GM21723 (cell line): ENCODE data around the gene ARSI.

Source experiments
- ATAC-seq: cut with Tn5 transposase; IDR thresholded peaks from one replicate; pipeline ENCODE4 v1.9.1; 2021; ENCODE audit warnings: mild to moderate bottlenecking, moderate library complexity; ENCODE audit not compliant: unreplicated experiment

Gene ARSI

DNA sequence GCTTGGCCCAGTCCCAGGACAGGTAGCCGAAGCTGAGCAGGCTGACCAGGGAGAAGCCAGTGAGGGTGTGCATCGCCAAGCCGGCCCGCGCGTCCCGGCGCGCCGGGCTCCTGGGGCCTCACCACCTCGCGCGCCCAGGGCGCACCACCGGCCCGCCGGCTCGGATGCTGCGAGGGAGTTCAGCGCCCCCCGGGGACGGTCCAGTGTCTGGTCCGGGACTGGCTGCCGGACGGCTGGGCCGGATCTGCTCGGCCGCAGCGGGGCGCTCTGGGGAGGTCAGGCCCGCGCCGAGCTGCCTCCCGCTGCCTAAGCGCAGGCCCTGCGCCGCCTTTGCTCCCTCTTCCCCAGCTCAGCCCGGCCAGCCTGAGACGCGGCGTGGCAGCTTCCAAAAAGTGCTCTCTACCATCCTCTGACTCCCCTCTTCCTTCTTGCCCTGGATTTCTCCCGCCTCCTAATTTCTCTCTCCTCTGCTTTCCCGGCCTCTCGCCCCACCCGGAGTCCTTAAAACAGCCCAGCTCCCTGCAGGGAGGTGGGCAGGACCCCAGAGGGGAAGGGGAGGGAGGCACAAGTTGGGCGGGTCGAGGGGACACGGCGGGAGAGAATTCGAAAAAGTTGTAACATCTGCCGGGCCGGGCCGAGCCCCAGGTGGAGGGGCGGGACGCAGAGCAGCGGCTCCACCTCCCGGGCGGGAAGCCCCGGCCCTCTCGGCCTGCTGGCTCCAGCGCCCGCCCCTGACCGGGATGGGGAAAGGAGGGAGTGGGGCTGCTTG is at the start of gene ARSI:
Gene ARSI (minus strand): TSS at position 605 of the 769 bp plus-strand sequence. CDS start 532 bp downstream, at position 73.
- ATAC-seq: no peak

DNA sequence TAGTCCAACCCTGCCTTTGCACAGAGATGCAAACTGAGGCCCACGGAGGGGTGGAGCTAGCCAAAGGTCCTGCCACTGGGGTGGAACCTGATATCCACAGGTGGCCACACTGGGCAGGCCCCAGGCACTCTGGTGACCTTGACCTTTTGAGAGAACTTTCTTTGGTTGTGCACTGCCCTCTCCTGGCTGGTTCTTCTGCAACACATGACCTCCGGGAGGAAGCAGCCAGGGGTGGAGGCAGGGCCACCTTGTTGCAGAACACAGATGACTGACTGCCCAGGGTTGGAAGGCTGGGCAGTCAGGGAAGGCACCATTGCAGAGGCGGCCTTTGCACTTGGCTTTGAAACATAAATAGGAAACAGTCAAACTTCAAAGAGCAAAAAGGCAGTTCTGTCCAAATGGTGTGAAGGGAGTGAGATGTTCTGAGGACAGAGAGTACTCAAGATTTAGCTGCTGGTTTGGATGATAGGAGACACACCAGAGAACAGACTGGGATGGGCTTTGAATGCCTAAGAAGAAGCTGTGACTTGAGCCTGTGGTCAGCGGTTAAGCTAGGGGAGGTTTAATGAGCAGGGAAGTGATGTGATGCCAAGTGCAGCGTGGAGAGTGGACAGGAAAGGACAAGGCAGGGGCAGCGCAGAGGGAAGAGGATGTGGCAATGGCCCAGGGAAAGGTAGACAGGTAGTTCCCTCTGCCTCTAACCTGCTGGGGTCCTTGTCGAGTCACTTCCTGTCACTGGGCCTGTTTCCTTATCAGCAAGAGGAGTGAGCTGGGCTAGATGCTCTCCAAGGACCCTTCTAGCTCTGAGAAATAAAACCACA is 48.0 kb upstream of the ARSI start:
- ATAC-seq: peak; percentile 95

DNA sequence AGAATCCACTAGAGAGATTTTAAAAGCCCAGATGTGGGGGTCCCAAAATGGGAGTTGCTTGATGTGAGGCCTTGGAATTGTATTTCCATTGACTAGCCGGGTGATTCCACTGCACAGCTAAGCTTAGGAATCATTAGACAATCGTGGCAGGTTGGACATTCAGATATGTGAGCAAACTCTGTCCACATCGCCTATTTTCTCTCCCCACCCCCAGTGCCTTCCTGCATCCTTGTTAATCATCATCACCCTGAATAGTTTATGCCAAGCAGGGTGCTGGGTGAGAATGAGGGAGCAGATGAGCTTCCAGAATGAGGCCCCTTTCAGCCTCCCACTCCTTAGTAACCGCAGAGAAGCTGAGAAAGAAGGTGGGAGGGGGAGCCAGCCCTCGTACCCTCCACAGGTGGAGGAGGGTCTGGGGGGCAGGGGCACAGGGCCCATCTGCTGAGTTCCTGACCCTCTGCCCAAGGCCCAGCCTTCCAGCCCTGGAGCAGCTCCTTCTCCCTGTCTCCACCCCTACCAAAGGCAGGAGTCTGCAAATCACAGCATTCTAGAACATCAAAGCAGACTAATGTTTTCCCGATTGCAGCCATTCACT is 47.1 kb upstream of the ARSI start:
- ATAC-seq: no peak

DNA sequence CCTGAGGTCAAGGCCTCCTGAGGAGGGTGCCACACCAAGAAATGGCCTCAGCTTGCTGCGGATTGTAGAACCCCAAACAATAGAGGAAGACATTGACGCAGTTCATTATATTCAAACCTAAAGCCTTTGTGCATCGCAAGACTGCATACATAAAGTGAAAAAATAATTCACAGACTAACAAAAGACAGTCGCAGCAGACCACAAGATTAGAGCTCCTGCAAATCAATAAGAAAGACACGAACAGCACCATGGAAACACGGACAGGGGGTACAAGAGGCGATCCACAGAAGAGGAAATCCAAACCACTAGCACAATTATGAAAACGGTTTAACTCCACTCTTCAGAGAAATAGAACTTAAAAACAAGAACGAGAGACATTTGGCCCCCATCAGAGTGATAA is 44.7 kb upstream of the ARSI start:
- ATAC-seq: no peak

DNA sequence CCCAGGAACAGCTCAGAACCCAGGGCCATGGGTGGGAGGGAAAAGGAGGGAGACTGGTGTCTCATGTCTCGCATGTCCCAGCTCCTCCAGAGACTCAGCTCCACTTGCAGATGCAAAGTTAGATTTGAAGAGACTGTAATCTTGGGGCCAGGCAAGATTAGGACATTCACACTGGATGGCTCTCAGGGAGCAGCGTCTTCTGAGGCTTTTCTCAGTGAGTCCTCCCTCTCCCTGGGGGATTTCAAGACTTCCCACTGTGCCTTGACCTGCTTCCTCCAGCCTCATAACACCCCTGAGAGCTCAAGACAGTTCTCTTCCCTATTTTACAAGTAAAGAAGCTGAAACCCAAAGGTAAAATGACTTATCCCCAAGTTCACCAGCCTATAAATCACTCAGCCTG is 44.3 kb upstream of the ARSI start:
- ATAC-seq: no peak

DNA sequence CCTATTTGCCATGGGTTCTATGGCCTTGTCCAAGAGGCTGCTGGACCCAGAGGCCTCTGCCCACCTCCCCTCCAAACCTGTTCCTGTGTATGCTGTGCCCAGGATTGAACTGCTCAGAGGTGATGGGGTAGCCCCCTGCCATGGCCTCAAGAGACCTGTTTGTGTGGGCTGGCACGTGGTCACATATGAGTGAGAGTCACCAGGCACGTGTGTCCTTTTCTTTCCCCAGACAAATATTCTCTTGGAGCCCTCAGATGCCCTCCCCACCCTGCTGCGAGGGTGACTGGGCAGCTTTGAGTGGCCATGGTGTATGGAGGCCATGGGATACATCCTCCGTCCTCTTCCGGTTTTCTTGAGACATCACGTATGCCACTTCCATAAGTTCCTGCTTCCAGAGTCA is 43.9 kb upstream of the ARSI start:
- no peak for ATAC-seq

DNA sequence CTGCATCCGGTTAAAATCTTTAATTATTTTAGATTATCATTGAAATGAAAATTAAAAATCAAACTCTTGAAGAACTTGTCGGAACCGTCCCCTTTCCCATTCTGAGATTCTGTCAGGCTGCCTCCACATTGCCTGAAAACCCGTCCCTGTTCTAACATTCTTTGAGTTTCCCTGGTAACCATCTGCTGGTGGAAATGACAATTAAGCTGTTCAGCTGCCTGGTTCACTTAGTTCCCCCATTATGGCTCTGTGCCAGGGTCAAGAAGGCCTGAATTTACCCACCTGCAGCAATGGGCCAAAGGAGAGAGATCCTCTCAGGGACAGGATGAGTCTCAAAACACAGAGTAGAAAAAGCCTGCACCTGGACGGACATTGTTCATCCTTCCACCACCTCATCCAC is 43.0 kb upstream of the ARSI start:
- no peak for ATAC-seq

DNA sequence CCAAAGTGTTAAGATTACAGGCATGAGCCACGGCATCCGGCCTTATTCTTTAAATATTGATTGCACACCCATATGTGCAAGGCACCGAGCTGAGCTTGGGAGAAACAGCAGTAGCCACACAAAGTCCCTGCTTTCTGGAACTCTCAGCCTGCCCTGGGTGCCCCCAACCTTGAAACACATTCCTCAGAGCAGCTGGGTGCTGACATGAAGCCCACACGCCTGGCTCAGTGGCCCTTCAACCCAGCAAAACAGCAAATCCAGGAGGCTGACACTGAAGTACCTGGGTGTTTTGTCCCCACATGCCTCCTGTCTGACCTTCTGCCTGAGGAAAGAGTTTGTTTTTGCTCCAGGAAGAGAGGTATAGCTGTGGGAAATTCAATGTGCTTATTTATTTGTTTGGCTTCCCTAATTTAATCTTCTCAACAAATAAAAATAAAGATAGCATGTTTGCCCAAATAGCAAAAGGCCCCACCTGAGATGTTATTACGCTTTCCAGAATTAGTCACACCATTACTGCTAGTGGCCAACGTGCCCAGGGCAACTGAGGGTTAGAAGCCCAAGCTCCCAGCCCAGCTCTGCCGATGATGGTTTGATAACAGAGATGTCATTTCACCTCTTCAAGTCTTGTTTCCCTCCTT is 41.4 kb upstream of the ARSI start:
- no peak for ATAC-seq

DNA sequence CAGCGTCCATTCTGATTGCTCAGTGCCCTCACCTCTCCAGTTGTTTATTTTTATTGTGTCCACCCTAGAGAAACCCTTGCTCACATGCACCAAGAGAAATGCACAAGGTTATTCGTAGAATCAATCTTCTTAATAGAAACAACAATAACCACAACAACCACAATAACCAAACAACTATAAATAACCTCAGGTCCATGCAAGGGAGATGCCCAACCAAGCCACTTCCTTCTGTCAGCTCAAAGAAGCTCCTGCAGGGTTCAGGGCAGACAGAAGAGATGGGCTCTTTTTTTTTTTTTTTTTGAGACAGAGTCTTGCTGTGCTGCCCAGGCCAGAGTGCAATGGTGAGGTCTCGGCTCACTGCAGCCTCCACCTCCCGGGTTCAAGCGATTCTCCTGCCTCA is 39.9 kb upstream of the ARSI start:
- no peak for ATAC-seq

DNA sequence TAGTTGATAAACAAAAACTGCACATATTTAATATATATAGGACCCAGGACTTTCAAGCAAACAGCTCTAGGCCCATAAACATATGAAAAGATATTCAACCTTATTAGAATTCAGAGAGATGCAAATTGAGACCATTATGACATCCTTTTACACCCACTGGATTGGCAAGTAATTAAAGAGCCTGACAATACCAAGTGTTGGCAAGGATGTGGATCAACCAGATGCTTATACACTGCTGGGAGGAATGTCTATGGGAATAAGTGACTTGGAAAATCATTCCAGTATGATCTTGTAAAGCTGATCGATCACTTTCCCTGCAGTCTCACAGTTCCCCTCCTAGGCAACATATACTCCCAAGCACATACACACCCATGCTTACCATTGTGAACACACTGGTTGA is 39.3 kb upstream of the ARSI start:
- ATAC-seq: no peak

DNA sequence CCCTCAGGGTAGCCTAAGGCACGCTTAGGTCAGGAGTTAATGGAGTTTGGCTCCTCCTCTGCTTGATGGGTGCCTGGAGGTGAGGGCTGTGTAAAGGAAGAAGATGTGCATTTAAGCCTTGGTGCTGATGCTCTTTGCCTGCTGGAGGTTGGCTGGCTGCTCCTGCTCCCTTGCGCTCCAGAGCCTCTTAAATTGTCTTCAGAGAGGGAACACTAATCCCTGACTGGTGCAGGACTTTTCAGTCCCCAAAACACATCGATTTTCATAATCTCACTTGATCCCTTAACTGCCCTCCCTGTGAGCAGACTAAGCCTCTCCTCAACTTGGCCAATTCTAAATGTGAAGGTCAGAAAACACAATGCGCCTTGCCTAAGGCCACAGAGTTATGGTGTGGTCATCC is 38.6 kb upstream of the ARSI start:
- no peak for ATAC-seq

DNA sequence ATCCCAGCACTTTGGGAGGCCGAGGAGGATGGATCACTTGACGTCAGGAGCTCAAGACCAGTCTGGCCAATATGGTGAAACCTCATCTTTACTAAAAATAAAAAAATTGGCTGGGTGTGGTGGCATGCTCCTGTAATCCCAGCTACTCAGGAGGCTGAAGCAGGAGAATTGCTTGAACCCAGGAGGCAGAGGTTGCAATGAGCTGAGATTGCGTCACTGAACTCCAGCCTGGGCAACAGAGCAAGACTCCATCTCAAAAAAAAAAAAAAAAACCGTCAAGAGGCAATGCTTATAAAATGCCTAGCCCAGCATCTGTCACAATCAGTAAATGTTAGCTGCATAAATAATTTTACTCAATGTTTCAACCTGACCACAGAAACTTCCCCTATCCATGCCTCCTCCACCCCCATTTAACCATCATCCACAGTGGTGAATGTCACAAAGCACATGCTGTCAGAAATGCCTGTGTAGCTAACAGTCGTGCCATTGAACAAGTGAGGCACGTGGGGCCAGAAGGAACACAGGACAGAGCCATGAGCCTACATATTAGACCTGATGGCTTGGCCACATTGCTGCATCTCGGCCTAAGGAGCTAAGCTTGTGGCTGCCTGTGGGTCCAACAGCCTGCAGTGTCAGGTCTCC is 38.0 kb upstream of the ARSI start:
- no peak for ATAC-seq

DNA sequence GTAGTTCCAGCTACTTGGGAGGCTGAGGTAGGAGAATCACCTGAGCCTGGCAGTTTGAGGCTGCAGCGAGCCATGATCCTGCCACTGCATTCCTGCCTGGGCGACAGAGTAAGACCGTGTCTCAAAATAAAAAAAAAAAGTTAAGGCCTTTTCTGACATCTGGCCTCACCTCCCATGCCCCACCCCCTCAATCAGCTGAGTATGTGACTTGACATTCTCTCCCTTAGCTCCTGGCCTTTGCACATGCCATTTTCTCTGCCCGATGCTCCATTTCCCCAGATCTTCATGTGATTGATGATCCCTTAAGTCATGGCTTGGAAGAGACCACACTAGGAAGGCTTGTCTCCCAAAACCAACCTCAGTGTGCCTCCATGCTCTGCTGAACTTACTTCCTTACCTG is 37.1 kb upstream of the ARSI start:
- ATAC-seq: no peak

DNA sequence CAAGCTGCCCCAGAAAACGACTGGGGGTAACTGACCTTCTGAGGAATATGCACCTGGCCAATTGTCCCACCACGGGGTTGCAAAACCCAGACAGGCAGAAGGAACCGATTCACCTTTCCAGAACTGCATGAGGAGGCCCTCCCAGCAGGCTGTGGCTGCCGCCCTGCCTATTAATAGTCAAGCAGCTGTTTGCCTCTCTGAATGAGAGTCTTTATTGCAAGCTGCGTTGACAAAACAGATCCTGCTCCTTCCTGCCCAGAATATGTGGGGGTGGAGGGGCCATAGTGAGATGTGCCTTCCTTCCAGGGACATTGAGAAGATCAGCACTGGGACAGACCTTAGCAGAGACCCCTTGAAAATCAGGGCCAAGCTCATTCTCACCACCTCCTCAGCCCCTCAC is 36.5 kb upstream of the ARSI start:
- no peak for ATAC-seq

DNA sequence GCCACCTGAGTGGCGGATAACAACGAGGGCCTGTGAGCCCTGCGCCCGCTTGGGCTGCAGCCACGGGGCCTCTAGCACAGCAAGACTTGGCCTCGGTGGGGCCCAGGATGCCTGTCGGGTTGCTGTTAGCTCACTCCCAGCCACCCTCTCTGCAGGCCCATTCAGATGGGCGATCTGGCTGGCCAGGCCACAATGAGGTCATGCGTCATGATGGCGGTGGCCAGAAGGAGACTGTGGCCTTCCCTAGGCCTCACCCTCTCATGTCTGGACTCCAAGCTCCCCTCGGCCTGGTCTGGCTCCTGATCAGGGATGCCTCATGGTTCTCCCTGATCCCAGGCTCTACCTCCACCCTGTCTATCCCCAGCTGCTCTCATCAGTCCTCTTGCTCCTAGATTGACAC is 35.8 kb upstream of the ARSI start:
- no peak for ATAC-seq

DNA sequence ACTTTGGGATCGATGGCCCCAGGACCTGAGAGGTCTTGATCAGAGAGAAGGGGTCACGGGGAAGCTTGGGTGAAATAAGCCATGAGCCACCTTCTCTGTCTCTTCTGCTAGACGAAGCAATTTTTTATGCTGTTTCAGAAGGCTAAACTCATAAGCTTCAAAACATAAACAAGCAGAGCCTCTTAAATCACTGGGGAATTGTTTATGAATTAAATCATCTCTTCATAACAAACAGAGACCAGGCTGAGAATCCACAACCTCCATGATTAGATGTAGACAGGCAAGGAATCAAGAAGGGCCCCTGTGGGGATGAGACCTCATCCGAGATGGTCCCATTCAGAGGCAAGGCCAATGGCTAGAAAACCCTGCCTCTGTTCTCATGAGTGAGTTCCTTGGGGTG is 33.1 kb upstream of the ARSI start:
- ATAC-seq: no peak

DNA sequence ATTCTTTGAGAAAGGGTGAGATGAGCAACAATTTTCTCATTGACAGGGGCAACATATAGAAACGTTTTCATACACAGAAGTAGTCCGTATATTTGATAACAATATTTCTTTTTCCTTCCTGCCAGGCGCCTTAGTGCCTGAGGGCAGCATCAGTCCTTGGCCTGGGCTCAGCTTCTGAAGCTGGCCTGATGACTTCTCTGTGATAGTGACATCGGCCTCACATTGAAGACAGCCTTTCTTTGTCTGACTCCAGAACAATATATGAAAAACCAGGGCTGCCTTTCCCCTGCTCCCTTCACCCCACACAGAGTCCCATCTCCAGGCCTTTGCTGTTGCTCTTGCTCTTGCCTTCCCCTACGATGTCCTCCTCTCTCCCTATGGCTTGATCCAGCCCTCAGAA is 30.7 kb upstream of the ARSI start:
- no peak for ATAC-seq

DNA sequence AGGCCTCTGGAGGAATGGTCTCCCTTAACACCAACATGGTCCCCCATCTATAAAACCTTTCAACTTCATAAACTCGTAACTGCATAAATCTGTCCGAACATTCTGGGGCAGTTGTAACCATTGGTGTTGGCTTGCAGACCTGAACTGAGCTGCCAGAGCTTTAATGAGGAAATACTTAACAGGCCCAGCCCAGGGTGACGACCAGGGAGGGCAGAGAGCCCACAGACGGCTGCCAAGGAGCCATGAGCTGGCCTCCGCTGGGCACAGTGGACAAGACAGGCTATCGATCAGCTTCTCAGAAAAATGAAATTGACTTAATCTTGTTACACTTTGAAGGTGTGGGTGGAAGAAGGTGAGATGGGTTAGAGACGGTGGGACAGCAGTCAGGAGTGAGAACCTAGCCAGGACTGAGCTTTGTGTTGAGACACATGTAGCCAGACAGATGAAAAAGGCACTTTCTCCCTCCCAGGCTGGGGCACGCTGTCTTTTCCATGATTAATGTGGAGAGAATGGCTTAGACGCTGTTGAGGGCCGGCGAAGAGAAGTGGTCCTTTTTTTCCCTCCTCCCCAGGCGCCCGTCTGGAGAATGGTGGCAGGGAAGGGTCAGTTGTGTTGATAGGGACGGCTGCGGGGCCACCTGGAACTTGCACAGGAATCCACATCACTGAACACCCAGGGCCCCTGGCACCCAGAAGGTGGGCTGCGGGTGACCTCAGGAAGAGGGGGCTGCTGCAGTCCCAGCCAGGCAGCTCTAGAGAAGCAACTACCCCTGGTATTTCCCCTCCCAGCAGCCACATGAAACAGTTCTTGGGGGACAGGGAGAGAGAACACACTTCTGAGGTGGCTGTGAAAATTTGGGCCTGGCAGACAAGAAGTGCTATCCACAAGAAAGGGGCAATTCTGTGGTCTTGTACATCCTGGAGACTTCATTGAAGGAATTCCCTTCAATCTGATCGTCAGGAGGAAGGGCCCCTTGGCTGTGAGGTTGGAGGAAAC is 27.5 kb upstream of the ARSI start:
- no peak for ATAC-seq

DNA sequence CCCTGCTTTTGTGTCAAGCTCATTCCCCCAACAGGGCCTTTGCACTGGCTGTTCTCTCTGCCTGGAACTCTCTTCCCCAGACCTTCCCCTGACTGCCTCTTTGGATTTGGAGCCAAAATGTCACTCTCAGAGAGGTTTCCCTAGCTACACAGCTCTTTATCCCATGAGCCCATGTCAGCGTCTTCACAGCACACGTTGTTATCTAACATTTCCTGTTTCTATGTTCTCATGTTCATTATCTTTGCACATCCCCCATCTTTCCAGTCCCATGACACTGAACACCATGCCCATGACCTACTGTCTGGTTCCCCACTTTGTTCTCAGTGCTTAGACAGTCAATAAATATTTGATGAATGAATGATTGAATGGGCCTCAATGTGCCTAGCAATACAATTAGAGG is 26.3 kb upstream of the ARSI start:
- ATAC-seq: no peak

DNA sequence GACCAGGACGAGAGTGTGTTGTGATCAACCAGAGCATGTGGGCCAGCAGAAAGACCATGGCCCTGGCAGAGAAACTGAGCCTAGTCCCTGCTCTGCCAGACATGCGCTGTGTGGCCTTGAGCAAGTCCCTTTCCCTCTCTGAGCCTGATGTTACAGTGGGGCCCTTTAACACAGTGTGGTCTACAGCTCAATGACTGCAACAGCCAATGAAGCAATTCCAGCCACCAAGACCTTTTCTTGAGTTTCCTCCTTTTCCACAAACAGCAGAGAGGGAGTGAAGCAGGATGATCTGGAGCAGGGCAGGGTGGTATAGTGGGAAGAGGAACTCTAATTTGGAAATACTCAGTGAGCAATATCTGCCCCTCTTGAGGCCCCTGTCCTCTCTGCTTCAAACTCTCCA is 25.8 kb upstream of the ARSI start:
- no peak for ATAC-seq
